NCI-H345 treated with DMSO at 0.1 percent for 48 hours (cell line): Measurements from ENCODE around the gene PEX11G.

ENCODE experiments used
- DNase-seq: peaks from one replicate; lab custom pipeline; 2025; ENCODE audit not compliant: unreplicated experiment; lab: John Stamatoyannopoulos, UW

The PEX11G gene

GRCh38 chr19:7488736-7489353 lies at the start of gene PEX11G:
PEX11G (minus strand) TSS chr19:7489035; CDS start chr19:7489010, 25 bp downstream.
- peak; percentile 82 for DNase-seq

GRCh38 chr19:7535998-7536695 lies 47.3 kb upstream of the PEX11G start:
- DNase-seq = no peak

- DNase-seq = peak; percentile 89
These were observed 46.5 kb upstream of the PEX11G start, which contains the start of gene PNPLA6 for GRCh38 chr19:7535047-7535997. PNPLA6 (plus strand) TSS chr19:7535717; CDS start chr19:7535789, 72 bp downstream.

GRCh38 chr19:7534531-7535046 lies 45.8 kb upstream of the PEX11G start:
- peak; percentile 28 for DNase-seq

- peak; percentile 80 for DNase-seq
These were observed 45.2 kb upstream of the PEX11G start for GRCh38 chr19:7533925-7534480.

- DNase-seq = no peak
These were observed 44.5 kb upstream of the PEX11G start for GRCh38 chr19:7533281-7533885.

- no peak for DNase-seq
These were observed 41.0 kb upstream of the PEX11G start for GRCh38 chr19:7529610-7530490.

- no peak for DNase-seq
These were observed 40.4 kb upstream of the PEX11G start for GRCh38 chr19:7529246-7529600.

- DNase-seq = no peak
These were observed 39.8 kb upstream of the PEX11G start for GRCh38 chr19:7528522-7529245.

- DNase-seq = no peak
These were observed 39.3 kb upstream of the PEX11G start for GRCh38 chr19:7528192-7528519.

GRCh38 chr19:7527516-7528191 lies 38.8 kb upstream of the PEX11G start:
- DNase-seq = no peak

GRCh38 chr19:7526059-7526929 lies 37.5 kb upstream of the PEX11G start:
- no peak for DNase-seq

GRCh38 chr19:7524992-7525739 lies 36.3 kb upstream of the PEX11G start:
- DNase-seq = no peak

- DNase-seq = no peak
These were observed 35.7 kb upstream of the PEX11G start for GRCh38 chr19:7524523-7524922.

GRCh38 chr19:7522923-7523667 lies 34.3 kb upstream of the PEX11G start:
- DNase-seq = no peak
